GM18870 (cell line): ENCODE data around the gene TMPRSS4.

Experiments
- ATAC-seq: cut with Tn5 transposase; IDR thresholded peaks from one replicate; pipeline ENCODE4 v1.9.1; 2021; ENCODE audit warnings: moderate library complexity; ENCODE audit not compliant: unreplicated experiment

The TMPRSS4 gene

GRCh38 chr11:118074785-118075184 is 2.1 kb upstream of the TMPRSS4 start:
- ATAC-seq: no peak

GRCh38 chr11:118078911-118079411 is 2.1 kb downstream of the TMPRSS4 start:
- no peak for ATAC-seq

GRCh38 chr11:118079491-118079890 is 2.6 kb downstream of the TMPRSS4 start:
- ATAC-seq: no peak

GRCh38 chr11:118080296-118080695 is 3.4 kb downstream of the TMPRSS4 start:
- ATAC-seq: no peak

GRCh38 chr11:118081241-118081958 is 4.5 kb downstream of the TMPRSS4 start:
- ATAC-seq: no peak

- no peak for ATAC-seq
Observed at GRCh38 chr11:118082880-118083552, 6.1 kb downstream of the TMPRSS4 start.

- no peak for ATAC-seq
Observed at GRCh38 chr11:118084247-118084646, 7.4 kb downstream of the TMPRSS4 start.

- no peak for ATAC-seq
Observed at GRCh38 chr11:118084656-118085055, 7.8 kb downstream of the TMPRSS4 start.

GRCh38 chr11:118086913-118087768 is 10.3 kb downstream of the TMPRSS4 start, which contains the start of gene SMIM35:
Gene SMIM35, minus strand, starts transcription at chr11:118086963. Its CDS starts 206 bp downstream, at chr11:118086757.
- ATAC-seq: no peak

- no peak for ATAC-seq
Observed at GRCh38 chr11:118087931-118088330, 11.1 kb downstream of the TMPRSS4 start.

- no peak for ATAC-seq
Observed at GRCh38 chr11:118088531-118088930, 11.7 kb downstream of the TMPRSS4 start.

GRCh38 chr11:118090545-118091162 is 13.8 kb downstream of the TMPRSS4 start:
- no peak for ATAC-seq

- ATAC-seq: no peak
Observed at GRCh38 chr11:118091690-118092089, 14.8 kb downstream of the TMPRSS4 start.

- ATAC-seq: no peak
Observed at GRCh38 chr11:118092907-118093571, 16.2 kb downstream of the TMPRSS4 start.

- no peak for ATAC-seq
Observed at GRCh38 chr11:118095493-118095892, 18.6 kb downstream of the TMPRSS4 start.

- ATAC-seq: no peak
Observed at GRCh38 chr11:118095967-118096367, 19.1 kb downstream of the TMPRSS4 start.

GRCh38 chr11:118098996-118099837 is 22.3 kb downstream of the TMPRSS4 start:
- no peak for ATAC-seq

- ATAC-seq: no peak
Observed at GRCh38 chr11:118099838-118100556, 23.1 kb downstream of the TMPRSS4 start.
